ENCODE measurements around the gene RIN3.

- TF ChIP-seq CTCF (IDR thresholded peaks at IDR 0.05), result no peak
- no peak for TF ChIP-seq POLR2A (IDR thresholded peaks at IDR 0.05)
Observed at GRCh38 chr14:92487513-92488133, 26.0 kb upstream of the RIN3 start.
